Hematopoietic multipotent progenitor cell treated with erythropoietin and hydrocortisone succinate and interleukin-3 and kit ligand, for 8 days (in vitro differentiated cells): ENCODE measurements around the gene PLEKHG2.

ENCODE experiments used
- DNase-seq: peaks from one replicate; pipeline ENCODE4 v3.0.0-alpha.2; 2015

PLEKHG2 gene

DNA sequence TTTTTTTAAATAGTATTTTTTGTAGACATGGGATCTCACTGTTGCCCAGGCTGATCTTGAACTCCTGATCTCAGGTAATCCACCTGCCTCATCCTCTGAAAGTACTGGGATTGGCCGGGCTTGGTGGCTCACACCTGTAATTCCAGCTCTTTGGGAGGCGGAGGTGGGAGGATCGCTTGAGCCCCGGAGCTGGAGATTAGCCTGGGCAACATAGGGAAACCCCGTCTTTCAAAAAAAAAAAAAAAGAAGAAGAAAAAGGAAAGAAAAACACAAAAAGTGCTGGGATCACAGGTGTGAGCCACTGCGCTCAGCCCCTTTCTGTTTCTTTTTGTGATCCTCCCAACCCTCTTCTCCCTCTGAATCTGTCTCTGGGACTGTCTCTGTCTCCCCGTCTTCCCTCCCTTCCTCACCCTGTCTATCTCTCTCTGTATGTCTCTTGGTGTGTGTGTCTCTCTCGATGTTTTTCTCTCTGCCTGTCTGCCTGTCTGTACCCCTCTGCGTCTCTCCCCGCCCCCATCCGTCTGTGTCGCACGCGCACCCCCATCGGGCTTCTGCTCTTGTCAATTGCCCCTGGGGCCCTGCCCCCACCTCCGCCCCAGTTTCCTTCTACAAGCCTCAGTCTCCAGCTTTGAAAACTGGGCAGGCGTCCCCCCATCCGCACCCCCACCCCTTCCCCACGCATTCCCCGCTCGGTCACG is 6.4 kb upstream of the PLEKHG2 start:
- DNase-seq: peak; percentile 65

DNA sequence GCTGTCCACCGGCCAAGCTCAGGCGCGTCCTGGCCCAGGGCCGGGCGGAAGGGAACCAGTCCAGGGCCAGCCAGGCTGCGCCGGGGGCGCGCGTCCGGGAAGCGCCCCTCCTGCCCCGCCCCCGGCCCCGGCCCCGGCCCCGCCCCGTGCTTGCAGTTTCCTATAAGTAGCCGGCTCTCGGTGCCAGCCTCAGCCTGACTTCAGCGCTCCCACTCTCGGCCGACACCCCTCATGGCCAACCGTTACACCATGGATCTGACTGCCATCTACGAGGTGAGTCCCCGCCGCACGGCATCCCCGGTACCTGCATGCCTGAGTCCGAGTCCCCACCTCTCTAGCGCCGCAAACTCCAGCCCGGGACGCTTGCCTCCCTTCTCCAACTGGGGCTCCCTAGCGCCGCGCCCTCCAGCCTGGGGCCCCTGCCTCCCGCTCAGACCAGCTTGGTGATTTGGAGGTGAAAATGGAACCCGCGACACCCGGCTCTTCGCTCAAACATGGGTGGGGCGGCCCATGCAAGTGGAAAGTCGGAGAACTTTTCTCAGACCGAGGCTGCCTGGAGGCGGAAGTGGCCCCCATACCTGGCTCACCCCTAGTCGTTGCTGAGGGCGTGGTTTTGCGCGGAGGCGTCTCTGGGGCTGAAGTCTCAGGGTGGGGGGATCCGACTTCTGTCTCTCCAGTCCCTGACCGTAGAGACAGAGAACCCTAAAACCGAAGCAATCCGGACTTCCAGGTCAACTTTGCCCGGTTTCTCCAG is 5.6 kb upstream of the PLEKHG2 start, which contains the start of gene ZFP36:
Gene ZFP36, plus strand, starts transcription at position 192 of the 754 bp plus-strand sequence. Its CDS starts 58 bp downstream, at position 250.
- peak; percentile 80 for DNase-seq

DNA sequence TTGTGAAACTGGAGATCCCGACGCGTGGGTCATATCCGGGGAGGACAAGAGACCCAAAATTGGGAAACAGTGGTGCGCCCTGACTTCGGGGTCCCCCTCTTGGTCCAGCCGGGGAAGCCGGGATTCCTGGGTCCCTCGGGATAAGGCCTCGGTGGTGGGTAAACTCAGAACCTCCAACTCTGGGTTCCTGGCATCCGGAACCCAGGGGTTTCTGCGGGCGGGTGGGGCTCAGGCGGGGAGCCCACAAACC is 5.1 kb upstream of the PLEKHG2 start:
- no peak for DNase-seq

DNA sequence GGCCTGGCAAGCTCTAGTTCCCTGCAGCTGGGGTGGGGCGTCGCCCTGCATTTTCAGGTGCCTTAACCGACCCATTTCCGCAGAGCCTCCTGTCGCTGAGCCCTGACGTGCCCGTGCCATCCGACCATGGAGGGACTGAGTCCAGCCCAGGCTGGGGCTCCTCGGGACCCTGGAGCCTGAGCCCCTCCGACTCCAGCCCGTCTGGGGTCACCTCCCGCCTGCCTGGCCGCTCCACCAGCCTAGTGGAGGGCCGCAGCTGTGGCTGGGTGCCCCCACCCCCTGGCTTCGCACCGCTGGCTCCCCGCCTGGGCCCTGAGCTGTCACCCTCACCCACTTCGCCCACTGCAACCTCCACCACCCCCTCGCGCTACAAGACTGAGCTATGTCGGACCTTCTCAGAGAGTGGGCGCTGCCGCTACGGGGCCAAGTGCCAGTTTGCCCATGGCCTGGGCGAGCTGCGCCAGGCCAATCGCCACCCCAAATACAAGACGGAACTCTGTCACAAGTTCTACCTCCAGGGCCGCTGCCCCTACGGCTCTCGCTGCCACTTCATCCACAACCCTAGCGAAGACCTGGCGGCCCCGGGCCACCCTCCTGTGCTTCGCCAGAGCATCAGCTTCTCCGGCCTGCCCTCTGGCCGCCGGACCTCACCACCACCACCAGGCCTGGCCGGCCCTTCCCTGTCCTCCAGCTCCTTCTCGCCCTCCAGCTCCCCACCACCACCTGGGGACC is 4.6 kb upstream of the PLEKHG2 start:
- peak; percentile 56 for DNase-seq

DNA sequence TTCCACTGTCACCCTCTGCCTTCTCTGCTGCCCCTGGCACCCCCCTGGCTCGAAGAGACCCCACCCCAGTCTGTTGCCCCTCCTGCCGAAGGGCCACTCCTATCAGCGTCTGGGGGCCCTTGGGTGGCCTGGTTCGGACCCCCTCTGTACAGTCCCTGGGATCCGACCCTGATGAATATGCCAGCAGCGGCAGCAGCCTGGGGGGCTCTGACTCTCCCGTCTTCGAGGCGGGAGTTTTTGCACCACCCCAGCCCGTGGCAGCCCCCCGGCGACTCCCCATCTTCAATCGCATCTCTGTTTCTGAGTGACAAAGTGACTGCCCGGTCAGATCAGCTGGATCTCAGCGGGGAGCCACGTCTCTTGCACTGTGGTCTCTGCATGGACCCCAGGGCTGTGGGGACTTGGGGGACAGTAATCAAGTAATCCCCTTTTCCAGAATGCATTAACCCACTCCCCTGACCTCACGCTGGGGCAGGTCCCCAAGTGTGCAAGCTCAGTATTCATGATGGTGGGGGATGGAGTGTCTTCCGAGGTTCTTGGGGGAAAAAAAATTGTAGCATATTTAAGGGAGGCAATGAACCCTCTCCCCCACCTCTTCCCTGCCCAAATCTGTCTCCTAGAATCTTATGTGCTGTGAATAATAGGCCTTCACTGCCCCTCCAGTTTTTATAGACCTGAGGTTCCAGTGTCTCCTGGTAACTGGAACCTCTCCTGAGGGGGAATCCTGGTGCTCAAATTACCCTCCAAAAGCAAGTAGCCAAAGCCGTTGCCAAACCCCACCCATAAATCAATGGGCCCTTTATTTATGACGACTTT is 3.9 kb upstream of the PLEKHG2 start:
- DNase-seq: no peak

DNA sequence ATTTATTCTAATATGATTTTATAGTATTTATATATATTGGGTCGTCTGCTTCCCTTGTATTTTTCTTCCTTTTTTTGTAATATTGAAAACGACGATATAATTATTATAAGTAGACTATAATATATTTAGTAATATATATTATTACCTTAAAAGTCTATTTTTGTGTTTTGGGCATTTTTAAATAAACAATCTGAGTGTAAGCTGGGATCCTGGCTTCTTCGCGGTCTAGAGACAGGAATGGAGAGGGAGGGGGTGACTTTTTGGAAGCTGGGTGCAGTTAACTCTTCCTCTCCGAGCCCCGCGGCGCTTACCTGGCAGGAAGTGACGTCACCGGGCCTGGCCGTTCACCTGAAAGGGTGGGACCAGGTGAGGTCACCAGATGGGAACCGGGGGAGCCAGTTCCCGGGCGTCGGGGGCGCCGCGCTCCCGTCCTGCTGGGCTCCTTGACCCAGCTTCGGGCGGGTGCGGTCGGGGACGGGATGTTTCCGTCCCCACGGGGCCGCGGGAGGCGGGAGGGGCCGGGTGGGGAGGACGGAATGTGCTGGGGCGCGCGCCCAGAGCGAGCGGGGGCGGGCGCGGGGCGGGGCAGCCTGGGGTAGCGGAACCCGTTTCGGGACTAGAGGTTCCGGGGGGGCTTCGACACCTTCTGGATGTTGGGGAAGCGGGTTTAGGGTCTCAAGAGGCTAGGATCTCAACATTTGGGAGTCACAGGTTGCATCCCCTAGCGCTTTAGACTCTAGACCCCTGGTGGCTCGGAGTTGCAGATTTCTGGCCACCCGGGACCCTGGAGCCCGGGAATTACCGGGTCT is 3.1 kb upstream of the PLEKHG2 start:
- DNase-seq: peak; percentile 51

DNA sequence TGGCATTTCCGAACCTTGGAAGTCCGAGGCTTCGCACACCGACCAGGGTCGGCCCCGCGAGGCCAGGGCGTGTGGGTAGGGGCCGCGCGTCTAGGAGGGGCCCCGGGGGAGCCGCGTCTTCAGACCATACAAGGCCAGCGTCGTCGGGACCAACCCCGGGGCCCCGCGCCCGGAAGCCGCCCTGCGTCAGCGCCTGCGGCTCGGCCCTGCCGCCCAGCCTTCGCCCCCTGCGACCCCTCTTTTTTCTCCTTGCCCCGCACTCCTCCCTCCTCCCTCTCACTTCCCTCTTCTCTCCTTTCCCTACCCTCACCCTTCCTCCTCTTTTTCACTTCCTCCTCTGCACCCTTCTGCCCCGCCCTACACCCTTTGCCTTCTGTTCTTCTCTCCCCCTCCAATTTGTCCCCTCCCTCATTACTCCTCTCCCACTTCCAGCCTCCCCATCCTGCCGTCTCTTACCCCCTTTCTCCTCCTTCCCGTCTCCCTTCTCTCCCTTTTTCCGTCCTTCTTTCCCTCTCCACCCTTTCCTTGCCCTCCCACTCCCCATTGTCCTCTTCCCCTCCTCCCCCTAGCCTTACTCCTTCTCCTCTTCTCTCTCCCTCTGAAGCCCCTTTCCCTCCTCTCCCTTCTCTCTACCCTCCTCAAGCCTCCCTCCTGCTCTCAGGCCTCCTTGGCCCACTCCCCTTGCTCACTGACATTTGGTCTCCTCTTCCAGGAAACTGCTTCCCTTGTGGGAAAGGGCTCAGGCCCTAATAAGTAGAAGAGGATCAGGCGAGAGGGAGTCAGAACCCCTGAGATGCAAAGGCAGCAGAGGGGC is 2.2 kb upstream of the PLEKHG2 start:
- no peak for DNase-seq

DNA sequence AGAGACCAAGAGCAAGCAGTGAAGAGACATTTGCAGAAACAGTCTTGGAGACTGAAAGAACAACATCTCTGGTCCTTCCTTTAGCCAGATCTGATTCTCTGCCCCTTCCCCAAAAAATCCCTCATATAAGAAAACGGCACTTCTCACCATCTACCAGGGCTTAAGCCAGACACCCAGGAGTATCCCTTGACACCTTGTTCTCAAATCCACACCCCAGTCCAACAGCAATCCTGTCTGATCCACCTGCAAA is 1.7 kb upstream of the PLEKHG2 start:
- no peak for DNase-seq

DNA sequence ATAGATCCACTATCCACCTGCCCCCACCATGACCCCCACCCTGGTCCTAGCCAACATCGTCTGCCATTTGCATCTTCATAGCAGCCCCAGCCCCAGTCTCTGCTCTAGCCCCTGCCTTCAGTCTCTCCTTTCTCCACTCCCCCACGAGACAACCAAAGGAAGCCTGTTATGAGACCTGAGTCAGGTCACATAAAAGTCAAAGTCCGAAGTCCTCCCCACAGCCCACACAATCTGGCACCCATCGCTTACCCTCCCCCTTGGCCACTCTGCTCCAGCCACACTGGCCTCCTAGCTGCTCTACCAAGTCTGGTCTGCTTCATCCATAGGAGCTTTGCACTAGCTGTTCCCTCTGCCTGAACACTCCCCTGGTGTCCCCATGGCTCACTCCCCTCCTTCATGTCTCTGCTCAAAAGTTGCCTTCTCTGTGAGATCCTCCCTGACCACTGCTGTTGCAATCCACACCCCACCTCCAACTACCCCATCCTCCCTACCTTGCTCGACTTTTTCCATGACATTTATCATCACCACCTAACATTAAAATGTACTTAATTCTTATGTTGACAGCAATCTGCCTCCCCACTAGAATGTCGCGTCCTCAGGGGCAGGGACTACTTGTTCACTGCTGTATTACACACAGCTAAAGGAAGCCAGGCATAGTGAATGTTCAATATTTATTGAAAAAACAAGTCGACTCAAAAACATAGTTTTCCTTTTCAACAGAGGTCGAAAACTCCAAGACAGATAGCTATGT is 1.2 kb upstream of the PLEKHG2 start:
- no peak for DNase-seq

DNA sequence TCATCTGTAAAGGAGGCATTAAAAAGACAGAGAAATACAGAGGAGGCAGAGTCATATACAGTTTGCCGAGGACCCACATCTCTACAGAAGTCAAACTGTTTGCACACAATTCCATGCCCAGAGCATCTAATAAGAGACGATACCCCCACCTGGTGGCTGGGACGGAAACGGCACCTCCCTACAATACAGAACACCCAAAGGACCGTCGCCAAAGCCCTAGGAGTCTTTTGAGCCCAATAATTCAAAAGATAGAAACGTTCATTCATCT is 703 bp upstream of the PLEKHG2 start:
- peak; percentile 95 for DNase-seq

DNA sequence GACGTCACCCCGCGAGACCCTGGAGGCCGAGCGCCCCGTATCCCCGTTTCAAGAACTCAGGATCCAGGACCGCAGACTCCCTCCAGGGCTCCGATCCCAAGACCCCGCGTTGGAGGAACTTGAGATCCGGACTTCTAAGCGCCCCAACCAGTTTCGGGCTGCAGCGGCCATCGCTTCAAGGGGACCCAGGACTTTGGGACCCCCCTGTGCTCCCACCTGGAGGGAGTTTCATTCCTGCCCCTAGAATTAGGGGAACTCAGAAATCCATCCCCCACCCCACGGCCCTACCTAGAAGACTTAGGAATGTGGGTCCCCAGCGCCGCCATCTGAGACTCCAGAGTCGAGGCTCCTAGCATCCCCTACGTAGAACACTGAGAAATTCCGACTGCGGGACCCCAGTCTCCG is 400 bp downstream of the PLEKHG2 start:
- DNase-seq: no peak

DNA sequence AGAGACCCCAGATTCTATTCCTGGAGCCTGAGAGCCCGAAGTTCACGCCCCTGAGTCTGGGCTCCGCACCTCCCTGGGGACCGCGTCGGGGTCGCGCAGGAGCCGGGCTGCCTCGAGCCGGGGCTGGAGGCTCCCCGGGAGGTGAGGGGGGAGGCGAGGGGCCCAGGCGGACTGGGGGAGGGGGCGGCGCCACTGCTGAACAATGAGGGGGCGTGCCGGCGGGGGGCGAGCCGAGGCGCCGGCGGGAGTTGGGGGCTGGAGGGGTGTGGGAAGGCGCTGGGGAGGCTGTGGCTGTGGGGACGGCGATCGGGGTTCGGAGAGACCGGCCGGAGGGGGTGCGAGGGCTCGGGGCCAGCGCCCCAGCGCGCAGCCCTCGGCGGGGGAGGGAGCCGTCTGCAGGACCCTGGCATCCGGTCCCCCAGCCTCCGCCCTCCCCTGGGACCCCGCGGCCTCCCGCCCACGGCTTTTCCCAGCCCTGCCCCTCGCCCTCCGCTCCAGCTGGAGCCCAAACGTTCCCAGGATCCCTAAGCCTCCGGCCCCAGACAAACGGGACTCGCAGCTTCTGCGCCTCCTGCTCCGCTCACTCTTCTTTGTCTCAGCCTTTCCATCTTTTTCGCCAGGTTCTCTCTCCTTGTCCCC is 922 bp downstream of the PLEKHG2 start:
- no peak for DNase-seq

DNA sequence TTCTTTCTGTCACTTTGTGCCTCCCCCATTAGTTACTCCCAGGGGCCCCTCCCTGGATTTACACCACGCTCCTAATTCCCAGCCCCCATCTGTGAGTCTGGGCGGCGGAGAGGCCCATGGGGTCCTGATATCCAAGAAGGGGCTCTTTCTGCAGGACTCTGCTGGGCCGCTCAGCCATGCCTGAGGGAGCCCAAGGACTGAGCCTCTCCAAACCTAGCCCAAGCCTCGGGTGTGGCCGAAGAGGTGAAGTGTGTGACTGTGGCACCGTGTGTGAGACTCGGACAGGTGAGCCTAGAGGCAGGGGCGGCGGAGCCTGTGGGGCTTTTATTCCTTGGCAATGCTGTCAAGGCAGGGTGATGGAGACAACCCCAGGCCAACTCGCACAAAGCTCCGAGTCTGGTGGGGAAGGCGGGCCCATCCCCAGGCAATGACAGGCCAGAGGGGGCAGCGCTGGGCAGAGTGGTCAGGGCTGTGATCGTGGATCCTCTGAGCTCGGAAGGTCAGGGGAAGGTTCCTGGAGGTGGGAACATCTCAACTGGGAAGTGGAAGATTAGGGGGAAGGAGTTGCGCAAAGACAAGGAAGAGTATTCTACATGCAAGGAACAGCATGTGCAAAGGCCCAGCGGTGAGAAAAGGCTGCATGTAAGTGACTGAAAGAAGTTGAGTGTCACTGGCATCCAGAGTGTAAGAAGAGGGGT is 1.6 kb downstream of the PLEKHG2 start:
- DNase-seq: no peak

DNA sequence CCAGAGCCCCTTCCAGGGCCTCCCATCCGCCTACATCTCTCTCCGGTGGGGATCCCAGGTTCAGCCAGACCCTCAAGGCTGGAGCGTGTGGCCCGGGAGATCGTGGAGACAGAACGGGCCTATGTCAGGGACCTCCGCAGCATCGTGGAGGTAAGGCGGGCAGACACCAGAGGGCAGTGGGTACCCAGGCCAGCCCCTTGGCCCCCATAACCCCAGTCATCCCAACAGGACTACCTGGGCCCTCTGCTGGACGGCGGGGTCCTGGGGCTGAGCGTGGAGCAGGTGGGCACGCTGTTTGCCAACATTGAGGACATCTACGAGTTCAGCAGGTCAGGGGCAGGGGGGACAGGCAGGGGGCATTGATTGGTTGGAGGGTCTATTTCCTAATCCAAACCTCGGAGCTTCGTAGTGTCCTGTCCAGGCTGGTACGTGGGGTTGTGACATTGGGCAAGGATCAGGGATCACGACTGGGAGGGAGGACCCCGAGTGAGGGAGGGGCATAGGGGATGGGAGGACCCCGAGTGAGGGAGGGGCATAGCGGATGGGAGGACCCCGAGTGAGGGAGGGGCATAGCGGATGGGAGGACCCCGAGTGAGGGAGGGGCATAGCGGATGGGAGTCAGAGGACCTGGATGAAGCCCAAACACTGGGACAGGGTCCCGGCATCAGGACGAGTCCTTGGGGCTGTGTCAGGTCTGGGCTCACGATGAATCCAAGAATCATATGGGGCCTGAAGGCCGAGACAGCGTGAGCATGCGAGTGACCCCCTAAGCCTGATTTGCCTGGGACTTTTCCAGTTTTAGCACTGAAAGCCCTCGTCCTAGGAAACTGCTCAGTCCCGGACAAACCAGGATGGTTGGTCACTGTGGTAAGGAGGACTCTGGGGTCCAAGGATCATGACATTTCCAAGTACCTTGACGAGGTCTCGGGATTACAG is 2.9 kb downstream of the PLEKHG2 start:
- no peak for DNase-seq

DNA sequence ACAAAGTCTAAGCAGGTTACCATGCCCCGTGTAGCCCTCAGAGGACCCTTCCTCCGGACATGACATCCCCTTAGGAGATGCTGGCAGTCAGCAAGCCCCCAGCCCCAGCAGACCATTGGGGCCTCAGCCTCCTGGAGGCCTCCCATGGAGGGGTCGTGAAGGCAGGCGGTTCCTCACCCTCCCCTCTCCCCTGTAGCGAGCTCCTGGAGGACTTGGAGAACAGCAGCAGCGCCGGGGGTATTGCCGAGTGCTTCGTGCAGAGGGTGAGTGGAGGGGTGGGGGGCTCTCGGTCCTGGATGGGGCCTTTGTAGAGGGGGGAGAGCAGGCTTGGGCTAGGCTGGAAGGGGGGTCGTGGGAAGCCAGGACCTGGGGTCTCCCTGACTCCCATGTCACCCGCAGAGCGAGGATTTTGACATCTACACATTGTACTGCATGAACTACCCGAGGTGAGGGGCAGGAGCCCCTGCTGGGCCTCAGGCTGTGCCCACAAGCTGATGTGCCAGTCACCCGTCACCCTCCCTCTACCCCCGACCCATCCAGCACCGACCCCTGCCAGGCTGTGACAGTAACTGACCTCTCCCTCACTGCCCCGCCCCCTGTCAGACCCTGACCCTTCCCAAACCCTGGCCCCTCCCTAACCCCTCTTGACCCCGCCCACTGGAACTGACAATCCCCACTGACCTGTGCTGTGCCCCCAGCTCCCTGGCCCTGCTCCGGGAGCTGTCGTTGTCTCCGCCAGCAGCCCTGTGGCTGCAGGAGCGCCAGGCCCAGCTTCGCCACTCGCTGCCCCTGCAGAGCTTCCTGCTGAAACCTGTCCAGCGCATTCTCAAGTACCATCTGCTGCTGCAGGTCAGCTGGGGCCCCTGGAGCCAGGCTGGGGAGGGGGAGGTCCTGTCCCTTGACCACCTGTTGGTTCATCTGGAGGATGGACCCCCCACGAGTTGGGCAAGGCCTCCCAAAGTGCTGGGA is 4.0 kb downstream of the PLEKHG2 start:
- no peak for DNase-seq

DNA sequence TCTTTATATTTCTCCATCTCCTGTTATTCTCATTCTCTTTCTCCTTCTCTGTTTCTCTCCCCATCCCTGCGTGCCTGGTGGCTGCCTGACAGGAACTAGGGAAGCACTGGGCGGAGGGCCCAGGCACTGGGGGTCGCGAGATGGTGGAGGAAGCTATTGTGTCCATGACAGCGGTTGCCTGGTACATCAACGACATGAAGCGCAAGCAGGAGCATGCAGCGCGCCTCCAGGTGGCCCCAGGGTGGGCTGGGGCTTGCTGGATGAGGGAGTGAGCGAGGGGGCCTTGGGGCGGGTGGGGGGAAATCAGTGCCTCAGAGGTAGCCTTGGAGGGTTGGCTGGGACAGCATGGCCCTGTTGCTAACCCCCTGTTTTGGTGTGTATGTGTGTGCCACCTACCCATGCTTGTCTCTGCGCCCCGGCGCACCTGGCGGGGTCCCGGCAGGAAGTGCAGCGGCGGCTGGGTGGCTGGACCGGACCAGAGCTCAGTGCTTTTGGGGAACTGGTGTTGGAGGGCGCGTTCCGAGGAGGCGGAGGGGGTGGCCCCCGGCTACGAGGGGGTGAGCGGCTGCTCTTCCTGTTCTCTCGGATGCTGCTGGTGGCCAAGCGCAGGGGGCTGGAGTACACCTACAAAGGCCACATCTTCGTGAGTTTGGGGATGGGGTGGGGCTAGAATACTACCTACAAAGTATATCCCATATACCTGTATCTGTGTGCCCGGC is 5.2 kb downstream of the PLEKHG2 start:
- no peak for DNase-seq

DNA sequence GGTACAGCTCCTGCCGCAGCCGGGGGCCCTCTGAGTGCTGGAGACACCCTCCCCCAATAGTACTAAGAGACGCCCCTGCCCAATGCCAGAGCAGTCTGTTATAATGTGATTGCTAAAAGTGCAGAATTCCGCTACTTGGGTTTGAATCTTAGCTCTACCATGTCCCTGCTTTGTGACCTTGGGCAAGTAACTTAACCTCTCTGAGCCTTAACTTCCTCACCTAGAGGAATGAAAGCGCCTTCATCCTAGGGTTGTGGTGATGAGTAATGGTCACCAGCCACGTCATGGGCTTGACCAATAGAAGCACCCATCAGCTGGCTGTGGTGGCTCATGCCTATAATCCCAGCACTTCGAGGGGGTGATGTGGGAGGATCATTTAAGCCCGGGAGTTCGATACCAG is 6.5 kb downstream of the PLEKHG2 start:
- DNase-seq: no peak
